Activated naive CD8-positive, alpha-beta T cell treated with anti-CD3 and anti-CD28 coated beads, Interleukin-2, amount 10 ng/mL, durations not matched to agents 7 days and 5 days (primary cell): ENCODE measurements around the gene DHRS1. TPM values are rescaled to one million over a fixed set of nuclear protein-coding genes. Genes with fewer than 3 reads are reported as not detected.
"Not testable (repeated sequence)": the region's sequence is repeated elsewhere in the genome, so short reads cannot be mapped to it uniquely, and the experiment has no call there.

Source experiments
- ATAC-seq: fragments of 150-1000 bp; cut with Tn5 transposase; one replicate; pipeline ENCODE4 v1.10.0; 2021; ENCODE audit warnings: low read depth, moderate library complexity
- POLR2A ChIA-PET: fragments of 350-600 bp; sonication (Branson Sonifier 250); formaldehyde crosslinking; loops from one replicate; lab custom pipeline; 2021; ENCODE audit warnings: antibody characterized with exemption; lab: Charles Lee
- DNase-seq: peaks from one replicate; pipeline ENCODE4 v3.0.0; 2021
- H3K27ac Mint-ChIP-seq: one replicate; pipeline ENCODE4 v1.8.0; 2022; ENCODE audit warnings: mild to moderate bottlenecking, mixed read lengths
- H3K27me3 Mint-ChIP-seq: one replicate; pipeline ENCODE4 v1.8.0; 2022; ENCODE audit warnings: mild to moderate bottlenecking, moderate library complexity, mixed read lengths
- H3K36me3 Mint-ChIP-seq: one replicate; pipeline ENCODE4 v1.8.0; 2021; ENCODE audit warnings: mild to moderate bottlenecking, mixed read lengths
- H3K4me1 Mint-ChIP-seq: one replicate; pipeline ENCODE4 v1.8.0; 2021; ENCODE audit warnings: mixed read lengths
- H3K4me3 Mint-ChIP-seq: one replicate; pipeline ENCODE4 v1.8.0; 2022; ENCODE audit warnings: mild to moderate bottlenecking, moderate library complexity, mixed read lengths
- H3K9me3 Mint-ChIP-seq: one replicate; pipeline ENCODE4 v1.8.0; 2021; ENCODE audit warnings: mixed read lengths
- total RNA-seq, 2 experiments: library from RNA; stranded (reverse); gene quantifications; one replicate each; pipeline ENCODE4 v1.2.3, GENCODE V29; 2021

DHRS1 gene
- total RNA-seq, 2 experiments from 2014 or later: 36.0 to 41.9 TPM

DNA sequence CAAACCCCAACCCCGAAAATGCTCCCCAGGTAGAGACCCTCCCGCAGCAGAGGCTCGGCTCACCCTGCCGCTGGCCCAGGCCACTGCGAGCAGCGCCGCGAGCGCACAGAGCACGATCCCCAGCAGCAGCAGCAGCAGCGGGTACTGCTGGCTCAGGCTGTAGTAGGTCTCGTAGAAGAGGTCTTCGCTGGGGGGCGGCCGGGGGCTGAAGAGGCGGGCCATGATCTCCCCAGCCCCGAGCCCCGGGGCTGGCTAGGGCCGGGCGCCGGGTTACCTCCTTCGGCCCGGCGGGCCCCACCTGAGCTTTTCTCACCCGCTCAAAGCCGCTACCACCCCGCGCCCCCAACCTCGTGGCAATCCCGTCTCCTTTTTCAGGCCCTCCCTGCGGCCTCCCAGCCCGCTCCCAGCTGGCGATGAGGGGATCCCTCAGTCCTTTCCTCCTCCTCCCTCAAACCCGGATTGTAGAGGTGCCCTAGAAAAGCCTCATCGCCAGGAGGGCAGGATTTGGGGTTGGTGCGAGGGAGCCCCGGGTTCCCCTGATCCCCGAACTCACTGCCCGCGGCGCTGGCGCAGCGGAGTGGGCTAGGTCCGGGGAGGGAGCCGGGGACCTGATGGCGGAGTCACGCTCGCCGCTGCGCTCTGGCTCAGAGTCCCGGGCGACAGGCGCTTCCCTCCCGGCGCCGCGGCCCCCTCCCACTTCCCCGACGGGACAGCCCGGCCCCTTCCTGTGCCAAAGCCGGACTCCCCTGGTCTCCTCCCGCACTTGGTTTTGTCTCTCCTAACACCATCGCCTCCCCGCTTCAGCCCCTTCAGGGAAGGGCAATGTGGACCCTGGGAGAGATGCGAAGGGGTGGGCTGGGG, 35.1 kb upstream of the DHRS1 start, which contains the start of gene ADCY4:
TSS of gene ADCY4 (minus strand) at position 641 of the 861 bp plus-strand sequence. CDS start at position 222, 419 bp downstream.
- Mint-ChIP-seq H3K36me3 (peaks cover 14% of the 10 kb centered on the region), H3K9me3 (no peaks in the 10 kb centered on the region), H3K4me1 (peaks cover 39% of the 10 kb centered on the region), H3K4me3 (peak within 1 kb of the TSS; percentile 56), H3K27me3 (peaks cover 32% of the 10 kb centered on the region), H3K27ac (no peak within 1 kb of the TSS)
- peak; percentile 58 for DNase-seq
- POLR2A ChIA-PET: interaction anchor here (1.0 to 6.8 kb wide), 6 partner anchors 23 to 95 kb away, joined by 3 to 135 read pairs (median 9); partner anchors contain the start of genes CBLN3, KHNYN, LTB4R and TINF2
- peak; percentile 19 for ATAC-seq

DNA sequence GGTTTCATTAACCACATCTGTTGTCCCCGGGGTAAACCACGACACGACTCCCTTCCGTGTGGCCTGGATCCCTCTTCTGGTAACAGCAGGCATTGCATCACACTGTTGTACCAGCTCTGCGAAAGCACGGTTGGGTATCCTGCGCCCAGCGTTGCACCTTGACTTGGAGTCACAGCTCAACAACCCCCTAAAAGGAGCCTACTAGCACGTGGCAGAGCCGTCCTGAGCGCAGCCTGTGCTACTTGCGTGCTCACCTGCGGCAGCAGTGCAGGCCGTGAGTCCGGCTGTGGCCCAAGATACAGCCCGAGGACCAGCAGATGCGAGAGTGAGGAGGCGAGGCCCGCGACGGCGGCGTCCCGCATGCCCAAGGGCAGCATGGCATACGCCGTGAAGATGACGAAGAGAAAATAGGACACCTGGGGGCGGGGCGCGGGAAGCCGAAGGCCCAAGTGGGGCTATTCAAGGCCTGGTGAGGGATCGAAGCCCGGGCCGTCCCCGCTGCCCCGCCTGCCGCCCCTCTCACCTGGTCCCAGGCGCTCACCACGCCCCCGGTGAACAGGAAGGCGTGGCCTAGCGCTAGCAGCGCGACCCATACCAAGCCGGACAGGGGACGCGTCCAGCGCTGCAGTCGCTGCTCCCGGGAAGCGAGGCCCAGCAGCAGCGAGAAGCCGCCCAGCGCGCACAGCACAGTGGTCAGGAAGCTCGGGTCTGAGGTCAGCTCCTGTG, 32.9 kb upstream of the DHRS1 start:
- Mint-ChIP-seq H3K4me3 (peak overlapping the region; percentile 82), H3K9me3 (no peaks in the 10 kb centered on the region), H3K36me3 (peaks cover 6% of the 10 kb centered on the region), H3K27ac (peak overlapping the region; percentile 77), H3K27me3 (peaks cover 32% of the 10 kb centered on the region), H3K4me1 (peaks cover 46% of the 10 kb centered on the region)
- POLR2A ChIA-PET: interaction anchor here (0.6 to 6.8 kb wide), 10 partner anchors 19 to 218 kb away, joined by 3 to 135 read pairs (median 8); partner anchors contain the start of genes CBLN3, DCAF11, IRF9 and KHNYN
- ATAC-seq (peak; percentile 73), DNase-seq (peak; percentile 76)

DNA sequence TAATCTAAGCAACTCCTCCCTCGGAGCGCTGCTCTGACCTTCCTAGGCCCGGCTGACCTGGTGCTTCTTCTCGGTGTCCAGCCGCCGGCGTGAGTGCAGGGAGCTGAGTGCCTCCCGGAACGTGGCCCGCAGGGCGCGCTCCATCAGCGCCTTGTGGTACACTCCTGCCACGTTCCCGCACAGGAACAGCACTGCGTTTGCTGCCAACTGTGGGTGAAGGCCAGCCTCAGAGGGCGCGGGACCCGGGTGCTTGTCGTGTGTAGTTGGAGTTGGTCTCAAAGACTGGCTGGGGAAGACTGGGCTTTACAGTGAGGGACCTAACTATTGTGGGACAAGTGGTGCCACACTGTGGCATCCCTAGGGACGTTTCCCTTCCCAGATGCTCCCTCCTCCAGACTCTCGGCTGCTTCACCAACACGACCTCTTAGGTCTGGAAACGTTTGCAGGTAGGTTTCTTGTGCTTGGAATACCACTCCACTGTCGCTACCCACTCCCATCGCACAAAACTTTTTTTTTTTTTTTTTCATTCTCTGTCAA, 32.2 kb upstream of the DHRS1 start:
- DNase-seq (peak; percentile 46), ATAC-seq (no peak)
- POLR2A ChIA-PET: interaction anchor here (0.6 to 6.8 kb wide), 7 partner anchors 18 to 218 kb away, joined by 3 to 135 read pairs (median 9); partner anchors contain the start of genes CBLN3, DCAF11, KHNYN and LTB4R
- Mint-ChIP-seq H3K27me3 (peaks cover 32% of the 10 kb centered on the region), H3K4me3 (peak overlapping the region; percentile 82), H3K4me1 (peaks cover 51% of the 10 kb centered on the region), H3K36me3 (peaks cover 5% of the 10 kb centered on the region), H3K9me3 (no peaks in the 10 kb centered on the region), H3K27ac (peak overlapping the region; percentile 77)

DNA sequence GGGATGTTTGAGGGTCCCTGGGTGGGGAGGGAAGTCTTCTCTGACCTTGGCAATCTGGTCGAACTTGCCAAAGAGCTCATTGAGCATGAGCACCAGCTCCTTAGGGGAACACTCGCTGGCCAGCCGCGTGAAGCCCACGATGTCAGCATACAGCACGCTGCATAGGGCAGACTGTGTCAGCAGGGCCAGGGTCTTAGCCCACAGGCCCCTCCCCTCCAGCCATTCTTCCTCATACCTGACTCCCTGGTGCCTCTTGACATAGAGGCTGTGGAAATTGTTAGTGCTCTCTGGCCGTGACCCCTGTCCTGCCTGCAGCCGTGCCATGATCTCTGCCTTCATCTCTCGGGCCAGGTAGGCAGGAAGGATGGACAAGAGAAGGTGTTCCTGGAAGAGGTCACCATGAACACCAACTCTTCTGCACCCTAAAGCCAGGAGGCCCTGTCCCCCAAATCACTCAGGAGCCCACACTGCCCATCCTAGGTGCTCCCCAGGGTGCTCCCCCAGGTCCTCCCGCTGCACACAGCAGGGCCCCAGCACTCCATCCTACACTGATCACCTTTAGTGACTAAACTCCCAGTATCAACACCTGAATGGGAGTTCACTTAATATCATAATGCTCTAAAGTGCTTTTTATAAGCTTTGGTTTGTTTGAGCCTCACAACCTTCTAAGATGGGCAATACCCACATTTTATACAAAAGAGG, 31.5 kb upstream of the DHRS1 start:
- ATAC-seq (no peak), DNase-seq (peak; percentile 31)
- POLR2A ChIA-PET: interaction anchor here (1.4 to 6.8 kb wide), 4 partner anchors 17 to 217 kb away, joined by 5 to 135 read pairs (median 13); partner anchors contain the start of genes CBLN3, DCAF11, KHNYN and LTB4R
- Mint-ChIP-seq H3K27ac (no peak overlapping the region), H3K36me3 (peaks cover 5% of the 10 kb centered on the region), H3K9me3 (no peaks in the 10 kb centered on the region), H3K4me3 (no peak overlapping the region), H3K4me1 (peaks cover 53% of the 10 kb centered on the region), H3K27me3 (peaks cover 32% of the 10 kb centered on the region)

DNA sequence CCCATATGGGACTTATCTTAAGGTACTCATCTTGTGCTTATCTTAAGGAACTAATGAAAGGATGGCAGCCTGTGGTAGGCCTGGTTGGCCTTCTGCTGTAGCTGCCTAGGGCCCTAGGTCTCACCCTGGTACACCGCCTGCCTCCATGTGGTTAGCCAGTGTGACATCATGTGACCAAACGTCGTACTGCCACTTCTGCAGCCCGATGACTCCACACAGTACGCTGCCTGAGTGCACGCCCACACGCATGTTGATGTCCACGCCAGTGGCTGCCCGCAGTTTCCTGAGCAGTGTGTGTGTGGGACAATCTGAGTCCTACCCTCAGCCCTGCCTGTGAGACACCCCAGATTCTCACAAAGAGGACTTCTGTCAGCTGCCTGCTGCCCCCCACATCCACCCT, 30.2 kb upstream of the DHRS1 start:
- peak; percentile 57 for DNase-seq
- Mint-ChIP-seq H3K9me3 (no peaks in the 10 kb centered on the region), H3K4me3 (no peak overlapping the region), H3K27me3 (peaks cover 24% of the 10 kb centered on the region), H3K36me3 (no peaks in the 10 kb centered on the region), H3K27ac (peak overlapping the region; percentile 50), H3K4me1 (peaks cover 52% of the 10 kb centered on the region)
- ATAC-seq: peak; percentile 9
- POLR2A ChIA-PET: interaction anchor here (1.4 to 6.8 kb wide), 3 partner anchors 17 to 100 kb away, joined by 4 to 135 read pairs (median 7); partner anchors contain the start of genes CBLN3, KHNYN, LTB4R and LTB4R2

DNA sequence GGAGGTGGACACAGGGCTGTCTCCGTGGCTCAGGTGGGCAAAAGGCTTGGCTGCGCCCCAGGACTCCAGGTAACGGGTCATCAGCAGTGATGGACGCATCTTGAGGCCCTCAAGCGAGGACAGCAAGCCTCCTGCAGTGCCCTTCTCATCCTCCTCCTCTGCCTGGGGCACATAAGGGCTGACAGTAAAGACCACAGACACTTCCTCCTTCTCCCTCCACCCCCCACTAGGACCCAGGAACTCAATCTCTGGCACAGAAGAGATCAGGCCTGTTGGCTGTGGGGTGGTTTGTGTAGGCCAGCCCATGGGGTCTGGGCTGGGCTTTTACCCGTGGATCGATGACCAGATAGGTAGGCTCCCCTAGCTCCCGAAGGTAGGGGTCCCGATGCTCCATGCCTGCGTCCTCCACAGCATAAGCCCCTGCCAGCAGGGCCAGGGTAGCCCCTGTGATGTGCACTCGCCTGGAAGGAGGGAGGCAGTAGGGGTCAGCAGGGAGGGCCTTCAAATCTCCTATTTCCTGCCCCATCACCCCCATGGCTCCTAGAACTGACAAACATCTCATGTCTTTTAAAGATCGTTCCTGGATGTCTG, 29.6 kb upstream of the DHRS1 start:
- H3K4me3 Mint-ChIP-seq: no peak overlapping the region
- POLR2A ChIA-PET: interaction anchor here (0.8 to 6.8 kb wide), 5 partner anchors 16 to 140 kb away, joined by 3 to 135 read pairs (median 4); partner anchors contain the start of genes CBLN3, IPO4, KHNYN and LTB4R
- H3K4me1 Mint-ChIP-seq: peaks cover 49% of the 10 kb centered on the region
- H3K27ac Mint-ChIP-seq: peak overlapping the region; percentile 50
- peak; percentile 40 for DNase-seq
- peaks cover 22% of the 10 kb centered on the region for H3K27me3 Mint-ChIP-seq
- ATAC-seq: peak; percentile 19
- no peaks in the 10 kb centered on the region for H3K36me3 Mint-ChIP-seq
- H3K9me3 Mint-ChIP-seq: no peaks in the 10 kb centered on the region

DNA sequence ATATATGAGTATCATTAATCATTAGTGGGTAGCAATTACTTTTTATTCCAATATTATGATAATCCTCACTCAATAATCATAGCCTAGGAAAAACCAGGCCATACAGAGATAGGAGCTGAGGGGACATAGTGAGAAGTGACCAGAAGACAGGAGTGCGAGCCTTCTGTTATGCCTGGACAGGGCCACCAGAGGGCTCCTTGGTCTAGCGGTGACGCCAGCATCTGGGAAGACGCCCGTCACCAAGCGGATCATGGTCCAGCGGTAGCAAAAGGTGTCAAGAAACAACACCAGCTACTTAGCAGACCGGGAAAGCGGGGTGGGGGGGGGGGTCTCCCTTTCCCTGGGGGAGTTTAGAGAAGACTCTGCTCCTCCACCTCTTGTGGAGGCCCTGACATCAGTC, 28.3 kb upstream of the DHRS1 start:
- peaks cover 11% of the 10 kb centered on the region for H3K27me3 Mint-ChIP-seq
- H3K36me3 Mint-ChIP-seq, ATAC-seq, H3K27ac Mint-ChIP-seq, H3K9me3 Mint-ChIP-seq, H3K4me3 Mint-ChIP-seq: not testable (repeated sequence)
- peaks cover 44% of the 10 kb centered on the region for H3K4me1 Mint-ChIP-seq
- peak; percentile 39 for DNase-seq
- POLR2A ChIA-PET: interaction anchor here (1.0 to 1.5 kb wide), 2 partner anchors 85 to 102 kb away, joined by 5 to 10 read pairs; partner anchors contain the start of genes KHNYN and TINF2

DNA sequence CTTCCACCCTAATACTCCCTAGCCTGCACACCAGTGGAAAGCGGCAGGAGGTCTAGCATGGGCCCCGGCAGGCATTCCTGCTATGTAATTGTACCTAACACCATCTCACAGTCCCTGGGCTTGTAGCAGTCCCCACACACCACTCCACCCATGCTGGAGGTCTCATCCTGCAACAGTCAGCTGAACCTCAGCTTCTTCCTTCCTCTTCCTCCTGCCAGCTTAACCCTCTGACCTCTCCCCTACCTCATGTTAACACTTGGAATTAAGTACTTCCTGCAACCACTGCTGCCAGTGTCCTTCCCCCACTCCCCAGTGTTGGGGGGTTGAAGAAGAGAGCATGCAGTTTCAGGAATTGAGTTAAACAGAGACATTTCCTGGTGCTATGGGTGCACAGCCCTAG, 27.7 kb upstream of the DHRS1 start:
- DNase-seq (peak; percentile 32), ATAC-seq (no peak)
- H3K27ac Mint-ChIP-seq: peak overlapping the region; percentile 86
- peaks cover 41% of the 10 kb centered on the region for H3K4me1 Mint-ChIP-seq
- peaks cover 9% of the 10 kb centered on the region for H3K27me3 Mint-ChIP-seq
- H3K4me3 Mint-ChIP-seq: peak overlapping the region; percentile 65
- no peaks in the 10 kb centered on the region for H3K36me3 Mint-ChIP-seq
- POLR2A ChIA-PET: interaction anchor here (0.6 to 1.5 kb wide), 5 partner anchors 12 to 685 kb away, joined by 3 to 10 read pairs (median 5); partner anchors contain the start of genes KHNYN, RIPK3 and TINF2
- H3K9me3 Mint-ChIP-seq: no peaks in the 10 kb centered on the region

DNA sequence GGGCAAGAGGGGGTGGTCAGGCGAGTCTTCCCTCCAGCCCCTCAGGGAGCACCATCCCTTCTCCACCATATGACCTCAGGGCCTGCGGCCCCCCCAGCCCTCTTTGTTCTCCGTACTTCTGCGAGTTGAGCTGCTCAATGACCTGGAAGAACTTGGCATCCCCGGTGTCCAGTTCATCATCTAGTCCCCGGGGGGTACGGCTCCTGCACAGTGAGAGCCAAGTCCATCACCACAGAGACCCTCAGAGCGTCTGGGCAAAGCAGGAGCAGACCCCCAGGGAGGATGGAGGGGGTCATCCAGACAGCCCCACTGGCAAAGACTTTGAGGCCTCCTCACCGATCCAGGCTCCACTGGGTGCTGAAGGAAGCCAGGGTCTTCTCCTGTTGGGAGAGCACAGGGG, 26.4 kb upstream of the DHRS1 start:
- H3K4me1 Mint-ChIP-seq: peaks cover 32% of the 10 kb centered on the region
- POLR2A ChIA-PET: interaction anchor here (1.3 to 1.4 kb wide), 2 partner anchors 84 to 104 kb away, joined by 3 read pairs; partner anchors contain the start of genes CBLN3 and KHNYN
- H3K27ac Mint-ChIP-seq: no peak overlapping the region
- no peaks in the 10 kb centered on the region for H3K9me3 Mint-ChIP-seq
- DNase-seq (no peak), ATAC-seq (no peak)
- no peak overlapping the region for H3K4me3 Mint-ChIP-seq
- peaks cover 5% of the 10 kb centered on the region for H3K27me3 Mint-ChIP-seq
- H3K36me3 Mint-ChIP-seq: no peaks in the 10 kb centered on the region

DNA sequence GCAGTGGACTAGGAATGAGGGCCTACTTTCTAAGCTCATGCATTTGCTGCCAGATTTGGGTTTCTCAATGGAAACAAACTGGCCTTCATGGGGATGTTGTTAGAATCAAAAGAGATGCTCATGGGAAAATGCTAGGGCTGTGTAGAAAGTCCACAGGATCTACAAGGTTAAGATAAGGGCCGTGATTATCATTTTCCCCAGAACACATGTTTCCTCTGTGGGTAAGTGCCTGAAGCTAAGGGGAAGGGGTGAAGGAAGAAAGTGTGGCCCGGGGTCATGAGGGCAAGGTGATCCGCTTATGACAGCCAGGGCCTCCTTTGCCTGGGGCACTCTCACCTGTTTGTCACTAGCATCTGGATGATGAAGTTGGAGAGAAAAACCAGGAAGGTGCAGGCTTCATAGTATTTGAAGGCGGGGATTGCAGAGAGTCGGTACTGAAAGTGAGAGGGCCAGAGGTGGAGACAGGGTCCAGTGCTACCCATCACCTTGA, 25.5 kb upstream of the DHRS1 start:
- no peak for ATAC-seq
- POLR2A ChIA-PET: interaction anchor here (1.2 to 1.4 kb wide), 3 partner anchors 83 to 112 kb away, joined by 3 read pairs; partner anchors contain the start of genes CBLN3 and KHNYN
- DNase-seq: no peak
- no peak overlapping the region for H3K4me3 Mint-ChIP-seq
- no peaks in the 10 kb centered on the region for H3K9me3 Mint-ChIP-seq
- H3K36me3 Mint-ChIP-seq: no peaks in the 10 kb centered on the region
- peaks cover 29% of the 10 kb centered on the region for H3K4me1 Mint-ChIP-seq
- H3K27ac Mint-ChIP-seq: no peak overlapping the region
- H3K27me3 Mint-ChIP-seq: peaks cover 6% of the 10 kb centered on the region

DNA sequence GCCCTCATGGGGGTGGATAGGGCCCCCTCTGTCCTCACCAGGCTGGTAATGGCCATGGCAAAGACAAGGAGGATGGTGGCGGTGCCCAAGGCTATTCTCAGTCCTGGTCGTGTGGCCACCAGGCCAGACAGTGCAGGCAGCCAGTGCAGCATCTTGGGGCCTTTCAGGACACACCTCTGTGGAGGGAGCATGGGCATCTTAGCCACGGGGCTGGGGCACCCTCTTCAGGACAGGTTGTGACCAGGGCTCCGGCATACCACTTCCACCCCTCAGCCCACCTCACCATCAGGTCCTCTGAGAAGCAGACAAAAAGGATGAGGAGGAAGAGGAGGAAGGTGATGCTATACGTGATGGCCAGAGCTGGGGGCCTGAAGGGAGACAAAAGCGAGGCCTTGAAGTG, 24.4 kb upstream of the DHRS1 start:
- POLR2A ChIA-PET: no interaction called here
- peaks cover 13% of the 10 kb centered on the region for H3K27me3 Mint-ChIP-seq
- peaks cover 19% of the 10 kb centered on the region for H3K4me1 Mint-ChIP-seq
- no peak overlapping the region for H3K4me3 Mint-ChIP-seq
- DNase-seq (no peak), ATAC-seq (no peak)
- H3K9me3 Mint-ChIP-seq: no peaks in the 10 kb centered on the region
- no peak overlapping the region for H3K27ac Mint-ChIP-seq
- H3K36me3 Mint-ChIP-seq: no peaks in the 10 kb centered on the region
